RPMI8226 (cell line): ENCODE measurements around the gene DEFB112.
A peak's percentile ranks its signal among the peaks of the same experiment; 100 is the strongest.

Source experiments
- DNase-seq: peaks from one replicate; pipeline ENCODE4 v3.0.0-alpha.2; 2015

The DEFB112 gene, protein sequence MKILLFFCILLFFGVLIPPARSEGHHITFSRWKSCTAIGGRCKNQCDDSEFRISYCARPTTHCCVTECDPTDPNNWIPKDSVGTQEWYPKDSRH

DNA sequence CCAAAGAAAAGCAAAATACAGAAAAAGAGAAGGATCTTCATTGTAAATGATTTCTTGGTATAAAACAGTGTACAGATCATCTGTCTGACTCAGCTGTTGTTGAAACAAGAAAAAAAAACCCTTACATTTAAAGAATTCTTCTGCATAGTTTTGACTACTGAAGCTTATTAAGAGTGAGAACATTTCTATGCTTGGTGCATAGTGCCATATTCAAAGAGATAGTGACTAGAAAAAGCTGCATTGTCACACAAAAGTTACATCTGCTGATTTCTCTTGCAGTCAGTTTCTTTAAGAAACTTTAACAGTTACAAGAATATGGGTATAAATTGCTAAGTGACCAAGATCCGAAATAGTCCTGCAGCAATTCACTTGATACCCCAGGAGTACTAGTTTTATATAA is at the start of gene DEFB112:
TSS of gene DEFB112 (minus strand) at position 101 of the 400 bp plus-strand sequence. CDS start at position 41, 60 bp downstream.
- no peak for DNase-seq

DNA sequence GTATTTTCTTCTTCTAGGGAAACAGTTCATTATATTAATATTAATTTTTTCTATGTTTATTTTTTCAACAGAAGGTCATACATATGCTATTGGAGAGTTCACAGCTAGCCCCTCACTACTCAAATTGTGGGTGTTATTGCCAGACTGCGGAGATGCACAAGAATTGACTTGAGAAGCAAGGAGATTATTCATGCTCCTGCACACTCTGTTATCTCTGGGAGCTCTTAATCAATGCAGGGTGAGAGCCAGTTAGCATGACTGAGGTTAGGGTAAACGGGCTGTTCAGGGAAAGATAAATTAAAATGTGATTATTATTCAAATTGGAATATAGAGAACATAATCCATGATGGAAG is 48.9 kb upstream of the DEFB112 start:
- no peak for DNase-seq

DNA sequence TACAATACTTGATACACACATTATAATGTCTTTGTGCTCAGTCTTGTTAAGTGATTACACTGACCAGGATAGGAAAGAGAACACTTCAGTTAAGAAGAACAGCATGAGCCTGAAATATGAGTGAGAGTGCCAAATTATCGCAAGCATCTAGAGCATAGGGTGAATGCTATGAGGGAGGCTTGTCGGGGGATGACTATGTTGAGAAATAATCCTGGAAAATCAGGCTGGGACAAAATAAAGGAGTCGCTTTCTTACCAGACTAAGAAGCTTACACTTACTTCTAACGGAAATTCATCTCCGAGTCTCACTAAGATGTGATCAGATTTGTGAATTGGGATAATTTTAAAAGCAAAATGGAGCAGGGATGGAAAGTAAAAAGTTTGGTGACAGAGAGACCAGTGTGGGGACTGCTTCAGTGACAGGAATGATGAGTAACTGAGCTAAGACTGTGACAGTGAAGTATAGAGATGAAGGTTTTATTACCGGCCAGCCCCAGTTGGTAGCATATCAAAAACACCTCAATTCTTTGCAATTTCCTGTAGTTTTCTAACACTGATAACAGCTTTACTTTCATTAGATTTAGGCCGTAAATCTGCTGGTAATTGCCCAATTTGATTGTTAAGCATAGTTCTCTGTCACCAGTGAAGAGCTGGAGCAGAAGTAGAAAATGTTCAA is 48.4 kb upstream of the DEFB112 start:
- no peak for DNase-seq

DNA sequence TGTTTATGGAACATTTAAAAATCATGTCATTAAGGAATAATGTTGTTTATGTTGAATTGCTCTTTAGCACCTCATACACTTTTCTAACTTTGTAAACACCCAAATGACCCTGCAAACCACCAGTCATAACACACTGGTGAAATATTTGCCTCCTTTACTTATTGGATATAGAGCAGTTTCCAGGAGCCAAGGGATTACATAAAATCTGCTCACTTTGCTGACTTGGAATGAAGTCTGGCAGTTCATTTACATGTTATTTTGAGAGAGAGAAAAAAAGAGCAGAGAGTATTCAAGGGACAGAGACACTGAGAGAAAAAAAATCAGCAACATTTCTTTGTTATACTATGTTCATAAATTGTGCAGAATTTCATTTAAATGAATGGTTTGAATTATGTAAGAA is 46.6 kb upstream of the DEFB112 start:
- DNase-seq = no peak

DNA sequence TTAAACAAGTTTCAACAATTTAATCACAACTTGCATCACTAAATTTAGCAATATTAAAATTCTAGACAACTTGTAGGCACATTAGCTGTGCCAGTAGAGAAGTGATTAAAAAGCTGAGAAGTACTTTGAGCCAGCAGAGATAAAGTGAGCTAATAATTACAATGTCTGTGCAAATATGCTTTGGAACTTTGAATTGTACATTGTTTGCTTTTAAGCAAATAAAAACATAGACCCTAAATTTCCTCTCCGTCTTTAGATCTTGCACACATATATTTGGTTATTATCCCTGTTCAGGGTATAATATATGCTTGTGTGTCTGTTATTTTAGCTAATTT is 44.2 kb upstream of the DEFB112 start:
- no peak for DNase-seq

- DNase-seq = no peak
Observed at GRCh38 chr6:50093116-50093937, 43.6 kb upstream of the DEFB112 start.

DNA sequence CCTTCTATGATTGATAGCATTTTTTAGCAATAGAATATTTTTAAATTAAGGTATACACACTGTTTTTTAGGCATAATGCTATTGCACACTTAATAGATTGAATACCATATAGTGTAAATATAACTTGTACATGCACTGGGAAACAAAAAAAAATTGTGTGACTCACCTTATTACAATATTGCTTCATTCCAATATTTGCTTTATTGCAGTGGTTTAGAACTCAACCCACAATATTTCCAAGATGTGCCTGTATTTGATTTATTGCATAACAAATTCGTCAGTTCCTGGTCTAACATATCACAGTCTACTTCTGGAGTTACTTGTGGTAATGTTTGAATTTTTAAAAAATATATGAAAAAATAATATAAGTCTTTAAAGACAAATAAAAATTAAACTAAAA is 41.9 kb upstream of the DEFB112 start:
- no peak for DNase-seq

DNA sequence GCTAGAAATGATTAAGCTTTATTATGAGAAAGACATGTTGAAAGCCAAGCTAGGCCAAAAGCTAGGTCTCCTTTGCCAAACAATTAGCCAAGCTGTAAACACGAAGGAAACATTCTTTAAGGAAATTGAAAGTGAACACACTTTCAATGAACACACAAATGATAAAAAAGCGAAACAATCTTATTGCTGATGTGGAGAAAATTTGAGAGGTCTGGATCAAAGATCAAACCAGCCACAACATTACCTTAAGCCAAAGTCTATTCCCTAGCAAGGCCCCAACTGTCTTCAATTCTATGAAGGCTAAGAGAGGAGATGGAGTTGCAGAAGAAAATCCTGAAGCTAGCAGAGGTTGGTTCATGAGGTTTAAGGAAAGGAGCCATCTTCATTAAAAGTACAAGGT is 40.2 kb upstream of the DEFB112 start:
- no peak for DNase-seq

DNA sequence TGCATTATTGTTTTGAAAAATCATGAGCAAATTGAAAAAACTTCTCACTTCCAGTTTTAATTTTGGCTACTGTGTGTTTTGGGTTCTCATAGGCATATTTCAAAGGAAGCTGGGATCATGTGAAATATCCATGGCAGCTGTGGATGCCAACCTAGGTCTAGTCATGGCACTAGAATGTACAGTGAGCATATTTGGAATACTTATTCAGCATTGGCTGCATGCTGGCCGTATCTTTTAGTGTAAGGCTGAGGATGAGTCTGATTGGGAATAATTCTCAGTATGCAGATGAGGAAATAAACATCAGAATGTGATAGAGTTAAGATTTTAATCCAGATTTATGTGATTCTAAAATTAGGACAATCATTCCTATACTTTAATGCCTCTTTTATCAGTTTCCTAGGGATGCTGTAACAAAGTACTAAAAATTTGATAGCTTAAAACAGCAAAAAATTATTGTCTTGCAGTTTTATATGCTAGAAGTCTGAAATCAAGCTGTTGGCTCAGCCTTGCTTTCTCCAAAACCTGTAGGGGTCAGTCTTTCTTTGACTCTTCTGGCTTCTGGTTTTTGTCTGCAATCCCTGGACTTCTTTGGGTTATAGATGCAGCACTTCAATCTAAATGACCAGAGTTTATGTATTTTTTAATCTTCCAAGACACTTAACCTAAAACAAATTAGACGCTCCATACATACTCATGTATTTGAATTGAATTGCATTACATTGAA is 37.7 kb upstream of the DEFB112 start:
- DNase-seq = no peak

GRCh38 chr6:50077385-50077784 is 27.7 kb upstream of the DEFB112 start:
- DNase-seq = no peak

DNA sequence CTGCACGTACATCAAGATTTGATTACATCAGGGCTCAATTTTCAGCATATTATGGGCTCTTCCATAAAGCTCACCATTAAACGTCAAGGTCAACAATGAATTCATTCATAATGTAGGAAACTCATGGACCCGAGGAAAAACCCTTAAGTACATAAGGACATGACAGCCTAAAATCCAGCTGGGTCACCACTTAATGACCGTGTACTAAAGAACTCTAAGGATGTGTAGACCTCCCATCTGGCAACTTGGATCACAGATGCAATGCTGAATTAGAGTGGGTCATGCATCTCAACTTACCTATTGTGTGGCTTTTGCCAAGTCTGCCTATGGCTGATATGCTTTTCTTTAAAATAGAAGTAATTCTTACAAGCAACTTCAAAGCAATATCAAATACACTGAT is 26.7 kb upstream of the DEFB112 start:
- no peak for DNase-seq

- DNase-seq = no peak
Observed at GRCh38 chr6:50071921-50072320, 22.2 kb upstream of the DEFB112 start.

- no peak for DNase-seq
Observed at GRCh38 chr6:50070101-50070500, 20.4 kb upstream of the DEFB112 start.

DNA sequence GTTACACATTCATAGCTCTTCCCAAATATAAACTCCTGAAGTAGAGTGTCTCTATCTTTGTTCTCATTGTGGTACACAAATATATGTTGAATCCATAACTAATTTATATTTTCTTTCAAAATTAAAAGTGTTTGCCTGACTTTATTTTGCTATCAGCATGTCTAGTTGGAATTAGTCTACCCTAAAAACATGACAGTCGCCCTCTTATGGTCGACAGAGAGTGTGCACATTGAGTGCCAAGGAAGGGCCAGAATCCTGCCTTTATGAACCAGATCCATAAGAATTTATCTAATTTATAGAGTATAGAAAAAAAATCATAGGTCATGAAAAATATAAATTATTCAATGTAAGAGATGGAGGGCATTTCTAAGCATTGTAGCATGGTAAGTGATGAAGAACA is 12.3 kb upstream of the DEFB112 start:
- no peak for DNase-seq

GRCh38 chr6:50056242-50056641 is 6.5 kb upstream of the DEFB112 start:
- DNase-seq = no peak

GRCh38 chr6:50047026-50047425 is 2.7 kb downstream of the DEFB112 start:
- DNase-seq = no peak

- DNase-seq = peak; percentile 45
Observed at GRCh38 chr6:50030777-50031562, 18.8 kb downstream of the DEFB112 start.

DNA sequence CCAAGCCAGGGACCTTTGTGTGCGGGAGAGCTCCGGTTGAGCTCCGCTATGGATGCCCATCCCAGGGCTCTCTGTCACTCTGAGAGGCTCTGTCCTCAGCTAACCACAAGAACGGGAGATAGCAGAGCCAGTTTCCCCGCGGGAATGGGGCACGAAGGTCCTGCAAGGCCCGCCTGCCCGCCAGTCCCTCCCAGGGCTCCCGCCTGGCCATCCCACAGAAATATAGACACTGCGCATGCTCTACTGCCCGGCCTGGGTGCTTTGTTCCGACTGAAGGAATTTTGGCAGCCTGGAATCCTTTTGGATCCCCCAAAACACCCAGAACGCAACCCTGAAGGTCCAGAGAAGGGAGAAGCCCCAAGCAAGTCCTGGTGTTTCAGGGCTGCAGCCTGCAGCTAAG is 19.4 kb downstream of the DEFB112 start:
- no peak for DNase-seq

GRCh38 chr6:50025258-50025657 is 24.5 kb downstream of the DEFB112 start:
- no peak for DNase-seq

- DNase-seq = no peak
Observed at GRCh38 chr6:50021894-50022293, 27.8 kb downstream of the DEFB112 start, which contains the start of gene DEFB110. DEFB110 (minus strand) TSS chr6:50021994; CDS start chr6:50021935, 59 bp downstream.

- DNase-seq = no peak
Observed at GRCh38 chr6:50007819-50008218, 41.9 kb downstream of the DEFB112 start.

- no peak for DNase-seq
Observed at GRCh38 chr6:50003139-50003538, 46.6 kb downstream of the DEFB112 start.

GRCh38 chr6:49995278-49995677 is 54.5 kb downstream of the DEFB112 start:
- no peak for DNase-seq
